Cerebellar nuclear complex (tissue), 1 donor: Measurements from ENCODE around the gene GAGE10.
"Not testable (repeated sequence)": the region's sequence is repeated elsewhere in the genome, so short reads cannot be mapped to it uniquely, and the experiment has no call there.

Experiments used
- DNase-seq, 2 experiments: peaks; one replicate each; lab custom pipeline; 2025; lab: John Stamatoyannopoulos, UW

GAGE10 gene

GRCh38 chrX:49323735-49324134, 20.3 kb downstream of the GAGE10 start:
- not testable (repeated sequence) for DNase-seq

GRCh38 chrX:49330421-49330820, 27.0 kb downstream of the GAGE10 start:
- DNase-seq = not testable (repeated sequence)

- DNase-seq = not testable (repeated sequence)
These were observed 27.8 kb downstream of the GAGE10 start, which contains the start of gene GAGE13 for GRCh38 chrX:49331282-49331681. Gene GAGE13, plus strand, starts transcription at chrX:49331582. Its CDS starts 1,156 bp downstream, at chrX:49332738.

GRCh38 chrX:49331841-49332240, 28.4 kb downstream of the GAGE10 start:
- DNase-seq = not testable (repeated sequence)

DNA sequence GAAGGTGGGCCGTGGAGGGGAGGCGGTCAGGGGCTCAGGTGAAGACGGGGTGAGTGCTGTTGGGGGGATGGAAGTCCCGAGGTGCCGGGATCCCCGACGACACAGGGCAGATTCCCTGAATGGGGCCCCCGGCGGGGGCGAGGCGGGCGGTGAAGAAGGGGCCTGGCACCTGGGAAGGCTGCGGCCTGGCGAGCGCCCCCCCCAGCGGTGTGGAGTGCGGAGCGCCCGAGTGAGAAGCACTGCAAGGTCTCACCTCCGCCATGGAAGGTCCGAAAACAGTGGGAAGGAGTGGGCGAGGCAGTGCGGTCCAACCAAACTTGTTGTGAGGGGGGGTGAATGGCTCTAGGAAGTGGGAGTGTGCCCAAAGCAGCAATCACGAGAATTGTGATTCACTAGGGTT, 38.0 kb downstream of the GAGE10 start:
- not testable (repeated sequence) for DNase-seq

- not testable (repeated sequence) for DNase-seq
These were observed 41.2 kb downstream of the GAGE10 start for GRCh38 chrX:49344496-49345175.

DNA sequence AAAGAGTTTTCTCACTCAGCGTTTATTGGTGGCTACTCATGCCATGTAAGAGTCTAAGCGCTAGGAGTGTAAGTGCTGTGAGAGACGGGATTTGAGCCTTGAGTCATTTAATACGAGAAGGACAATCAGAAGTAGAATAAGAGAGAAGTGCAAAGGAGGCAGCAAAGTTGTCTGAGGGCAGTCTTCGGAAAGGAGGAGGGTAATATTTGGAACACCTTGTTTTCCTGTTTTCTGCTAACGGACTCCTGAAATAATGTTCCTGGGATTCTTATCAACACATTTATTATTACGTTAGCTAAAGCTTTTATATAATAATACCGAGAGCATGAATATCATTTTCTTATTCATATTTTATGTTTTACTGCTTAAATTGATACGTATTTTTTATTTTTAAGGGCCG, 42.0 kb downstream of the GAGE10 start:
- not testable (repeated sequence) for DNase-seq

GRCh38 chrX:49346150-49346549, 42.7 kb downstream of the GAGE10 start:
- not testable (repeated sequence) for DNase-seq
